ENCODE results near the gene CSHL1.
"Not testable (repeated sequence)": the region's sequence is repeated elsewhere in the genome, so short reads cannot be mapped to it uniquely, and the experiment has no call there.

CSHL1 gene

GRCh38 chr17:63917646-63918045, 6.6 kb upstream of the CSHL1 start:
- DNase-seq = no peak

- not testable (repeated sequence) for DNase-seq
Measured at GRCh38 chr17:63917206-63917605, 6.1 kb upstream of the CSHL1 start.

GRCh38 chr17:63916566-63917185, 5.6 kb upstream of the CSHL1 start:
- no peak for DNase-seq

DNA sequence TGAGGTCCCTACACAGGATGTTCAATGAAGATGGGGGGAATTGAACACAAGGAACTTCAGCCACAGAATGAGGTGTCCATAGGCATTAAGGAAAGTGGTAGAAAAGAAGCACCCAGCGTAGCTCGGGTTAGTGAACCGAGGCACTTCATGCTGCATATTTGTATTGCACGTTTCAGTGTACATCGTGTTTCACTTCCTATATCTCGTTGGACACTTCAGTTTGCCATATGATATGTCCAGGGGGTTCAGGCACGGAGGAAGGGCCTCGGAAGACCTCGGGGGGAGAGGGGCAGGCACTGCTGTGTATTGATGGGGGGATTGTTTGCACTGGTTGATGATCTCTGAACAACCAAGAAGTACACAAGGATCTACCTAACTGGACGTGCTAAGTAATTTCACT, 4.7 kb upstream of the CSHL1 start:
- not testable (repeated sequence) for DNase-seq

DNA sequence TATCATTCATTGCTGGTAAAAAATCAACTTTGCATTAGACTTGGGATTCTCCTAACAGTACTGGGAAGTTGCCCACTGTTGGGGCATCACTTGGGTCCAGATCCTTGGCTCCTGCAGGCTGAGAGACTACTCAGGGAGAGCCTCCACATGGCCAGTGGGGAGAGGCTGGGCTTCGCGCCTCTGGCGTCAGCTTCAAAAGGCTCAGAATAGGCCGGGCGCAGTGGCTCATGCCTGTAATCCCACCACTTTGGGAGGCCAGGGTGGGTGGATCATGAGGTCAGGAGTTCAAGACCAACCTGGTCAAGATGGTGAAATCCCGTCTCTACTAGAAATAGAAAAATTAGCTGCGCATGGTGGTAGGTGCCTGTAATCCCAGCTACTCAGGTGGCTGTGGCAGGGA, 3.4 kb upstream of the CSHL1 start:
- DNase-seq = no peak

GRCh38 chr17:63911657-63912100, 621 bp upstream of the CSHL1 start:
- no peak for DNase-seq

GRCh38 chr17:63910096-63910495, 962 bp downstream of the CSHL1 start:
- DNase-seq = no peak

DNA sequence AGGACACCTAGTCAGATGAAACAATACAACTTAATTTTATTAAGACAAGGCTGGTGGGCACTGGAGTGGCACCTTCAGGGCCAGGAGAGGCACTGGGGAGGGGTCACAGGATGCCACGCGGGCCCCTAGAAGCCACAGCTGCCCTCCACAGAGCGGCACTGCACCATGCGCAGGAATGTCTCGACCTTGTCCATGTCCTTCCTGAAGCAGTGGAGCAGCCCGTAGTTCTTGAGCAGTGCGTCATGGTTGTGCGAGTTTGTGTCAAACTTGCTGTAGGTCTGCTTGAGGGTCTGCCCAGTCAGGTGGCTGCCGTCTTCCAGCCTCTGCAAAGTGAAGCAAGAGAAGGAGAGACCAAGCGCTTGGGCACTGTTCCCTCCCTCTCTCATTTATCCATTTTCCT, 1.5 kb downstream of the CSHL1 start:
- not testable (repeated sequence) for DNase-seq

GRCh38 chr17:63907161-63907778, 3.8 kb downstream of the CSHL1 start:
- DNase-seq = not testable (repeated sequence)

GRCh38 chr17:63904796-63905195, 6.3 kb downstream of the CSHL1 start:
- not testable (repeated sequence) for DNase-seq

- DNase-seq = not testable (repeated sequence)
Measured at GRCh38 chr17:63903787-63904201, 7.3 kb downstream of the CSHL1 start.

DNA sequence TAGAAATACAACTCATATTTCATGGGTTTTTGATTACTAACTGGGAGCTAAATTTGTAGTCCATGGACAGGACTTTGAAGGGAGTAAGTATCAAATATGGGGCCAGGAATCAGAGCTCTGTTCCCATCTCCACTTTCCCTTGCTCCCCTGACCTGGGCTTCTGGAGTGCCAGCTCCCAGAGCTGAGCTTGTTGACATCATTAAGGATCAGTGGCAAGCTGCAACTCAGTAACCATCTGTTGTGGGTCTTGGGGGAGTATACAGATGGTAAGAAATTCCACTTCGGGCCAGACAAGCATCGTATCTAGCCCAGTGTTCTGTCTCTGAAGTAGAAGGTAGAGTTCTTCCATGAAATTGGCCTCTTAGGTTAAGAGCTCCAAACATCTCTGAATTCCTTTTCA, 9.1 kb downstream of the CSHL1 start:
- DNase-seq = not testable (repeated sequence)

GRCh38 chr17:63898899-63899798, 11.9 kb downstream of the CSHL1 start:
- DNase-seq = not testable (repeated sequence)

GRCh38 chr17:63896524-63897354, 14.3 kb downstream of the CSHL1 start, which contains the start of gene CSH1:
TSS of gene CSH1 (minus strand) at chr17:63896574. CDS start at chr17:63896511, 63 bp downstream.
- not testable (repeated sequence) for DNase-seq

- DNase-seq = not testable (repeated sequence)
Measured at GRCh38 chr17:63894821-63895220, 16.2 kb downstream of the CSHL1 start.

DNA sequence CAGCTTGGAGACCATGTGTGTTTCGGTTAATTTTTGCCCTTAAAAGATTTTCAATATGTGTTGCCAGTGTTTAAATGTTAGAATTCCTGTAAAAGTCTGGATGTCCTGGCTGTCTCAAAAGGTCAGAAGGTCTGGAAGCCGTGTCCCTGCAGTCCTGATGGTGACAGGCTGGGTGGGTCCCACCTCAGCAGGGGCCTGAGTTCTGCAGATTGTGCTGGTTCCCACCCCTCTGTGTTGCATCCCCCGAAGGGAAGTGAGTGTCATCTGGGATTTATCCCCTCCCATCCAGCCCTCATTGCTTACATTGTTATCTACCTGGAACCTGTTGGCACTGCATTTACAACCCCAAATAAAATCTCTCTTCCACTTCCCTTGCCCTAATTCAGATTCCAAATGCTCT, 17.0 kb downstream of the CSHL1 start:
- DNase-seq = not testable (repeated sequence)

DNA sequence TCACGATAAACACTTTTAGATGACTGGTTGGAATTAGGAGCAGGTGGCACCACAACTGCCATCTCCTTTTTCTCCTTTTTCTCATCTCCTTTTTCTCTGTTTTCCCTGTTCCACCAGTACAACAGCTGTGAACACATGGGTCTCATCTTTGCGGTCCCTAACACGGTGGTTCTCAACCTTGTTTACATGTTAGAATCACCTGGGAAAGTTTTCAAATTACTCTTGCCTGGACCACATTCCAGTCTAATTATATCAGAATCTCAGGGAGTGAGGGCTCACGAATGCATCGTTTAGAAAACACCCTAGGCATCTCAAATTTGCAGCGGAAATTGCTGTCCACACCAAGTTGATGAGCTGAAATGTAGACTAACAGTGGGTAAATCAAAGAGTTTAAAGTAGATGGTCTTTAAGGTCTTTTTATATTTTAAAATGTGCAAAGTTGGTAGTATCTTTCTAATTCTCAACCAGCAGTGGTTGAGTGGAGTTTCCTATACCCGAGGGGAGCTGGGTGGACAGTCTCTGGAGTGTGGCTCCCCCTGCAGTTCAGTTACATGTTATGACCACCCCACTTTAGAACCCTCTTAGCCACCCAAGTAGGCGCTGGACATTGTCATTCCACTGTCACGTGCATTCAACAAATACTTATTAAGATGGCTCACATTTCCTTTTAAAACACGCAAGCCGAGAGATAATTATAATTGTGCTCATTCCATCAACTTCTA, 18.6 kb downstream of the CSHL1 start:
- DNase-seq = not testable (repeated sequence)

DNA sequence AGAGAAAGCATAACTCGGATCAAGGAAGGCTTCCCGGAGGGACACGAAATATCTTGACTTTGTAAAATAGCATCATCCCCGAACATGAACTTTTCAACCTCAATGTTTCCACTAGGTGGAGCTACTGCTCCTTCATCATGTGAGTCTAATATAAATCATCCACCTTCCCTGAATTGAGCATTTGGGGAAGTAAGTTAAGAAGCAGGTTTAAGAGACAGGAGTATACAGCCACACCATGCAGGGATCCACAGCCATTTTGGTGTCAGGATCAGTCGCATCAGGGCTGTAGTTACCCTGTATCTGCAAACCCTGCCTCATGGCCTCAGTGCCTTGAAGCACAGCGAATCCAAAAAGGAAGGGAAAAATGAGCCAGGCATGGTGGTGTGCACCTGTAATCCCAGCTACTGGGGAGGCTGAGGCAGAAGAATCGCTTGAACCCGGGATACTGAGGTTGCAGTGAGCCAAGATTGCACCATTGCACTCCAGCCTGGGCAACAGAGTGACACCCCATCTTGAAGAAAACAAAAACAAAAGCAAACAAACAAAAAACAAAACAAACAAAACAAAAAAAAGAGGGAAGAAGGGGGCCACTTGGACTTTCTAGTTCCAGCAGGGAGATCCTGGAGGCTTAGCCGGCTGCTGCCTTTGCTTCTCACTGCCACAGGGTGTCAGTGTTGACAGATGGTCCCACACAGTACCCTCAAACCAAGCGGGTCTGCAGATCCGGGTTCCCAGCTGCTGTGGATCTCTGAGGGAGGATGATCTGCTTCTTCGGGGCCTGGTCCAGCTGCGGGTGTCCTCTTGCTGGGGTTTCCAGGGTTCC, 21.8 kb downstream of the CSHL1 start:
- not testable (repeated sequence) for DNase-seq

- not testable (repeated sequence) for DNase-seq
Measured at GRCh38 chr17:63885119-63885518, 25.9 kb downstream of the CSHL1 start.

DNA sequence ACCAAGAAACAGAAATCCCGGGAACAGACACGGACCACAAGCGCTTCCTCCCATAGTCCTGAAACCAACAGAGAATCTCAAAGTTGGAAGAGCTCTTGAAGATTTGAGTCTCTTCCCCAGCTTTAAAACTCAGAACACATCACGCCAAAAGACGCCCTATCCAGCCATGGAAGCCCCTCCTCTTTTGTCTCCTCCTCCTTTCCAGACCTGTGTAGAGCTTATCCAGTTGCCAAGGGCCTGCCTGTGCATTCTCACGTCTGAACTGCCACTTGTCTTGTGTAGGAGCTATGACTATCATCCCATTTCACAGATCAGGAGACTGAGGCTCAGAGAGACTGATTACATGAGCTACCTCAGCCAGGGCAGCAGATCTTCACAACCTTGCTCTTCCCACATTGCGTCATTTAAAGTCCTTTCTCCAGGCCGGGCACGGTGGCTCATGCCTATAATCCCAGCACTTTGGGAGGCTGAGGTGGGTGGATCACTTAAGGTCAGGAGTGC, 28.4 kb downstream of the CSHL1 start:
- not testable (repeated sequence) for DNase-seq

All from cerebellar nuclear complex (tissue), 1 donor.